ENCODE measurements around the gene STXBP3. TPM values are rescaled to one million over a fixed set of nuclear protein-coding genes. Genes with fewer than 3 reads are reported as not detected.

Gene STXBP3
- total RNA-seq, 4 donors from 2014 or later: 29.5 to 166 (median 64.1) TPM

- DNase-seq: no peak
- no peak for TF ChIP-seq CTCF (IDR thresholded peaks at IDR 0.05)
- no peak for TF ChIP-seq POLR2A (IDR thresholded peaks at IDR 0.05)
- intact Hi-C loops (cut with DNase I; ENCODE audit: low total_unique reads): no loop called here
- H3K27ac ChIP-seq: no peak overlapping the region
- peaks cover 0 to 10% of the 10 kb centered on the region in 2 donors for H3K9me3 ChIP-seq
- H3K27me3 ChIP-seq: no peaks in the 10 kb centered on the region
- no peaks in the 10 kb centered on the region for H3K4me1 ChIP-seq
- no peaks in the 10 kb centered on the region for H3K36me3 ChIP-seq
- H3K4me3 ChIP-seq: no peak overlapping the region
These were observed 38.8 kb downstream of the STXBP3 start for GRCh38 chr1:108785264-108785663.

GRCh38 chr1:108785880-108786279 is 39.4 kb downstream of the STXBP3 start:
- Histone ChIP-seq H3K27me3 (no peaks in the 10 kb centered on the region), H3K36me3 (no peaks in the 10 kb centered on the region), H3K4me3 (no peak overlapping the region), H3K4me1 (no peaks in the 10 kb centered on the region), H3K9me3 (peaks cover 0 to 10% of the 10 kb centered on the region in 2 donors), H3K27ac (no peak overlapping the region)
- TF ChIP-seq CTCF (IDR thresholded peaks at IDR 0.05) (no peak), POLR2A (IDR thresholded peaks at IDR 0.05) (no peak)
- intact Hi-C loops (cut with DNase I; ENCODE audit: low total_unique reads): no loop called here
- DNase-seq: no peak

GRCh38 chr1:108791790-108792189 is 45.3 kb downstream of the STXBP3 start:
- intact Hi-C loops (cut with DNase I; ENCODE audit: low total_unique reads): no loop called here
- Histone ChIP-seq H3K36me3 (no peaks in the 10 kb centered on the region), H3K4me3 (no peak overlapping the region), H3K27me3 (no peaks in the 10 kb centered on the region), H3K27ac (no peak overlapping the region), H3K9me3 (no peaks in the 10 kb centered on the region), H3K4me1 (no peaks in the 10 kb centered on the region)
- TF ChIP-seq CTCF (IDR thresholded peaks at IDR 0.05) (no peak), POLR2A (IDR thresholded peaks at IDR 0.05) (no peak)
- DNase-seq: no peak

- intact Hi-C loops (cut with DNase I; ENCODE audit: low total_unique reads): no loop called here
- Histone ChIP-seq H3K27me3 (no peaks in the 10 kb centered on the region), H3K9me3 (no peaks in the 10 kb centered on the region), H3K4me3 (no peak overlapping the region), H3K4me1 (no peaks in the 10 kb centered on the region), H3K36me3 (no peaks in the 10 kb centered on the region), H3K27ac (no peak overlapping the region)
- TF ChIP-seq POLR2A (IDR thresholded peaks at IDR 0.05) (no peak), CTCF (IDR thresholded peaks at IDR 0.05) (no peak)
- DNase-seq: no peak
These were observed 45.9 kb downstream of the STXBP3 start for GRCh38 chr1:108792420-108792819.

- no peak for TF ChIP-seq POLR2A (IDR thresholded peaks at IDR 0.05)
- Histone ChIP-seq H3K9me3 (no peaks in the 10 kb centered on the region), H3K27me3 (no peaks in the 10 kb centered on the region), H3K4me3 (no peak overlapping the region), H3K36me3 (no peaks in the 10 kb centered on the region), H3K4me1 (no peaks in the 10 kb centered on the region), H3K27ac (no peak overlapping the region)
- DNase-seq: no peak
- intact Hi-C loops (cut with DNase I; ENCODE audit: low total_unique reads): no loop called here
These were observed 52.5 kb downstream of the STXBP3 start for GRCh38 chr1:108799001-108799400.

GRCh38 chr1:108801101-108801500 is 54.6 kb downstream of the STXBP3 start:
- Histone ChIP-seq H3K4me3 (no peak overlapping the region), H3K27ac (no peak overlapping the region), H3K9me3 (no peaks in the 10 kb centered on the region), H3K36me3 (no peaks in the 10 kb centered on the region), H3K27me3 (no peaks in the 10 kb centered on the region), H3K4me1 (no peaks in the 10 kb centered on the region)
- intact Hi-C loops (cut with DNase I; ENCODE audit: low total_unique reads): no loop called here
- no peak for TF ChIP-seq CTCF (IDR thresholded peaks at IDR 0.05)
- TF ChIP-seq POLR2A (IDR thresholded peaks at IDR 0.05): no peak
- DNase-seq: no peak

Measured in uterus (tissue), 4 donors.